ENCODE measurements around the gene CPNE5.

- no peak for TF ChIP-seq CTCF (IDR thresholded peaks at IDR 0.05; ENCODE audit: poor library complexity)
- no peak for TF ChIP-seq EZH2 (IDR thresholded peaks at IDR 0.05; ENCODE audit: borderline replicate concordance)
- no peak for TF ChIP-seq EZH2phosphoT487 (IDR thresholded peaks at IDR 0.05; ENCODE audit: low read depth, severe bottlenecking, unreplicated experiment)
These were observed 31.5 kb downstream of the CPNE5 start for GRCh38 chr6:36807750-36808149.
